ENCODE results near the gene KICS2.
"Not testable (repeated sequence)": the region's sequence is repeated elsewhere in the genome, so short reads cannot be mapped to it uniquely, and the experiment has no call there.

The KICS2 gene

GRCh38 chr12:64222009-64222765 lies at the start of gene KICS2:
TSS of gene KICS2 (minus strand) at chr12:64222296. CDS start at chr12:64222237, 59 bp downstream.
- DNase-seq = peak; percentile 93

DNA sequence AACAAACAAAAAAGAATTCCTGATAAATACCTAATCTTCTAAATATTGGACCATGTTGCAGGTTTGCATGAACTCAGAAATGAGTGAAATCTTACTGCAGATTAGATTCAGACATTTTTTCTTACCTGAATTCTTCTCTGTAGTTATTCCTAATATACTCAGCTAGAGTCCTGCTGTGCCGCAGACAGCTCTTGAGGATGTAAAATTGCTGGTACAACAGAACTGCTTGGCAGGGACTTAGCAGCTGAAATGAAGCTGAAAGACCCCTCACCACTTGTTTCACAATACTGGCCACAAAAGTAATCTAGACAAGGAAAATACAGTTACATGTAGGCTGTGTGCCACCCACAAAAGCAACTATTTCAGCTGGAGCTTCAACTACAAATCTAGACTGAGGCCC lies 48.3 kb upstream of the KICS2 start:
- DNase-seq = no peak

DNA sequence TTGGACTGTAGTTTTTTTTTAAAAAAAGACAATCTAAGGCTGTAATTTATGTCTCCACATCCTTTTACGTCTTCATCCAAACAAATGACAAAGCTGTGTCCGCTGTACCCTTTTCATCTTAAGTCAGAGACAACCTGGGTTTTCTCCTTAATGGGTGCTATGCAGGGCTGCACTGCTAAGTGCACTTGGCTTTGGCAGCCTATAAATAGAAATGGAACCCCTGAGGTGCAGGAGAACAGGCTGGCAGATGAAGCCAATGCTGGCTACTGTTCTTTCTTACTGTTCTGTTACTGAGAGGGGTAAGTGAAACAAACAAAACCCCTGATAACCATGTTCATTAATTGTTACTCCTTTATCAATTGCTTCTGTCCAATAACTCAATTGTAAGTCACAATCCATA lies 47.1 kb upstream of the KICS2 start:
- no peak for DNase-seq

GRCh38 chr12:64268409-64268808 lies 46.3 kb upstream of the KICS2 start:
- DNase-seq = no peak

DNA sequence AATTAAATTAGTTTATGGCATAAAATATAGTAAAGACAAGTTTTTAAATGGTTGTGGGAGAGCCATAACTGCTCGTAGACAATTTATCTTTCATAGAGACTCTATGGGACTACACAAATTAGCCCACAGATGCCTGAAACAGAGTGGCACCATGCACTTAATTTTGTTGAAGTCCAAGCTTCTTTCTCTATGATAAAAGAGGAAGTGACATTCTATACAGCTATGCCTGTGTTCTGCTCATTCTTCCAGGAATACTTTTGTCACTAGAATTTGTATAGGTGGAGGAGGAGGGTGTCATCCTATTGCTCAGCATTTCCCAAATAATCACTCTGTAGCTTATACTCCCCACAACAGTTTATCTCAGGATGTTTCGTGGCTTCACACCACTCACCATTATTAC lies 43.7 kb upstream of the KICS2 start:
- DNase-seq = no peak

GRCh38 chr12:64261813-64262212 lies 39.7 kb upstream of the KICS2 start:
- no peak for DNase-seq

GRCh38 chr12:64258576-64258975 lies 36.5 kb upstream of the KICS2 start:
- DNase-seq = no peak

DNA sequence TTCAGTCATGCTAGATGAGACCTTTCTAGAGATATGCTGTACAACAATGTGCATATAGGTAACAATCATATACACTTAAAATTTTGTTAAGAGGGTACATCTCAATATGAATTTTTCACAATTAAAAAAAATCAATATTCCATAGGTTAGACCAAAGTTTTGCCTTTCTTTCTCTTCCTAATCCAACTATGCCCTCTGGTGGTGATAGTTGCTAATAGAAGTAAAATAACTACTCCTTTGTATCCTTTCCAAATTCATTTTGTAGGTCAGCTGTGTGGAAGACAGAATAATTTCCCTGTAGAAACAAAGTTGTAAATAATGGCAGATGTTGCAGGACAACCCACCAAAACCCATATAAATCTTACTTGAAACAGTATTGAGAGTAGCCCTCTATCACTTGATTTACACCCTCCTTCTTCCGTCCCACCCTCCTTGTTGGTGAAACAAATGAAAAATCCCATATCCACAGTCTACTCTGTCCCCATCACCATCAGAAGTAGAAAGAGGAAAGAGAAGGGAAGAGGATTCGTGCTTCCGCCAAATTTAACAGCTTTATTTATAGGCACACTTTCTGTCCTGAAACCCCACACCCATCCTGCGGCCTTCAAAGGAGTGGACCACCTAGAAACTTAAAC lies 34.2 kb upstream of the KICS2 start:
- DNase-seq = no peak

DNA sequence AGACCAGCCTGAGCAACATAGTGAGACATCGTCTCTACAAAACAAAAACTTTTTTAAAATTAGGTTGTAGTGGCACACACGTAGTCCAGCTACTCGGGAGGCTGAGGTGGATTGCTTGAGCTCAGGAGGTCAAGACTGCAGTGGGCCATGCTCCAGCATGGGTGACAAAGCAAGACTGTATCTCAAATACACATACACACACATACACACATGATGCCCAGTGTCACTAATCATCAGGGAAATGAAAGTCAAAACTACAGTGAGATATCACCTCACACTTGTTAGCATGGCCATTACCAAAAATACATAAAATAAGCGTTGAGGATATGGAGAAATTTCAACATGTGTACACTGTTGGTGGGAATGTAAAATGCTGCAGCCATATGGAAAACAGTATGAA lies 33.2 kb upstream of the KICS2 start:
- DNase-seq = no peak

DNA sequence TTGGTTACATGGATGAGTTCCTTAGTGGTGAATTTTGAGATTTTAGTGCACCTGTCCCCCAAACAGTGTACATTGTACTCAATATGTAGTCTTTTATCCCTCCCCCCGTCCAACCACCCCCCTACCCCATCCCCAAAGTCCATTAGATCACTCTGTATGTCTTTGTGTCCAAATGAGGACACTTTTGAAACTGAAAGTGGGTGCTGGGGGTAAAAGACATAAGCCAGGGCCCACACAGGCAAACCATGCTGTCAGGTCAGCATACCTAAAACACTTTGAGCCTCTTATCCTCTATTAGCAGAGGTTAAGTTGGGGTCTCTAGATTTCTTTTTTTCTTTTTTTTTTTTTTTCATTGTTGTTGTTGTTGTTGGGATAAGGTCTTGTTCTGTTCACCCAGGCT lies 31.3 kb upstream of the KICS2 start:
- DNase-seq = no peak

DNA sequence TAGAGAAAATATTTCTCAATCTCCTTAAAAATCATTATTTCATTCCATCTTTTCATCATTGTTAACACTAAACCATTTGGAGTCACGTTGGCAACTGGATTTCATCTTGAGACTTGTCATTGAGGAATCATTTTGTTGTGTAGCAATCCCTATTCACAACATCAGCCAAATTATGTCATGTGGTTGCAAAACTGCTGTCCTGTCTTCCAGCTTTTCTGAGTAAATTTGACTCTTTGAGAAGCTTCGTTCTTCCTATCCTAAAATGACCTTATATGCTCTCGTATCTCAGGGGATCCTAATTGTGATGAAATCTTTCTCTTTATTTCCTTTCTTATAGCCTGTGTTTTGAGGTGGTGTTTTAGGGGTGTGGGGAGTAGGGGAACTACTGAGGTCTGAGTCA lies 30.6 kb upstream of the KICS2 start:
- DNase-seq = no peak

DNA sequence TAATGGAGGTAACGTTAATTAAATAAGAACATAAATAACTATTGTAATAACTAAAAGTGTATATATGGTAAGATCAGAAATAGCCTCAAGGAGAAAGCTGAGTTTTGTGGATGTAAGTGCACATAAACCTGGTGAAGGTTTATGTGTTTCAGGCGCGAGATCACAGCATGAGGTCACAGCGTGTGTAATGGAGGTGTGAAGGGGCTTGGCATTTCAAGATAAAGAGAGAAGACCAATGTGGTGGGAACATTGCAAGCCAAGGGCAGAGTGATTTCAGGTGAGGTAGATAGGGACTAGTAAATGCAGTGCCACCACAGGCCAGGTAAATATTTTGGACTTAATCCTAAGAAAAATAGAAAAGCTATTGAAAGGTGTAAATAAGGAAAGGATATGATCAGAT lies 21.7 kb upstream of the KICS2 start:
- no peak for DNase-seq

- no peak for DNase-seq
Observed at GRCh38 chr12:64240781-64241180, 18.7 kb upstream of the KICS2 start.

- DNase-seq = no peak
Observed at GRCh38 chr12:64237382-64237781, 15.3 kb upstream of the KICS2 start.

- DNase-seq = no peak
Observed at GRCh38 chr12:64236549-64236948, 14.5 kb upstream of the KICS2 start.

DNA sequence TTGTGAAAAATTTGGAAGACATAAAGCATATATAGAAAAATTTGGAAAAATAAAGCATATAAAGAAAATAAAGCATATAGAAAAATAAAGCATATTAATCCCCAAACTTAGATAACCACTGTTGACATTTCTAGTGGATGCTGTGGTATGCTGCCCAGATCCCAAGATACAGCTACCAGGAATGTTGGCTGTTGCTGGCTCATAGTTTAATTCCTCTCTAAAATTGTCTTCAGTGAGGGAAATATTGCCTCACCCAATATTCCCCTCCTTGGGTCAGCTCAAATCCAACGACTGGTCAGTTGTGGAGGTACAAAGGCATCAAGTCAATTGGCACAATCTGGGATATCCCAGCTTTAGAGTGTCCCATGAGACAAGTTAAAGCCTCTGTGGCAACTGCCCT lies 10.1 kb upstream of the KICS2 start:
- no peak for DNase-seq

DNA sequence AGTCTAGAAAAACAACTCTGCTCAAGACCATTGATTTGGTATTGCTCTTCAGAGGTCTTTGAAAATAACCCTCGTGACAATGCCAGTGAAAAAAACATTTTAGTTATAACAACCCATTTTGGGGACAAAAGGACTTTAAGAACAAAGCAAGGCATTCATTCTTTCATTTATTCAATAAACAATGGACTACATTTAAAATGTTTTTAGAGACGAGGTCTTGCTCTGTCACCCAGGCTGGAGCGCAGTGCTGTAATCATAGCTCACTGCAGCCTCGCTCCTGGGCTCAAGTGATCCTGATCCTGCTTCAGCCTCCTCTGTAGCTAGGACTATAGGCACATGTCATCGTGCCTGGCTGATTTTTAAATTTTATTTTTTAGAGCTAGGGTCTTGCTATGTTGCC lies 7.7 kb upstream of the KICS2 start:
- DNase-seq = no peak

GRCh38 chr12:64229240-64229639 lies 7.1 kb upstream of the KICS2 start:
- DNase-seq = no peak

- no peak for DNase-seq
Observed at GRCh38 chr12:64225626-64226025, 3.5 kb upstream of the KICS2 start.

- peak; percentile 69 for DNase-seq
Observed at GRCh38 chr12:64221651-64222008, 466 bp downstream of the KICS2 start.

DNA sequence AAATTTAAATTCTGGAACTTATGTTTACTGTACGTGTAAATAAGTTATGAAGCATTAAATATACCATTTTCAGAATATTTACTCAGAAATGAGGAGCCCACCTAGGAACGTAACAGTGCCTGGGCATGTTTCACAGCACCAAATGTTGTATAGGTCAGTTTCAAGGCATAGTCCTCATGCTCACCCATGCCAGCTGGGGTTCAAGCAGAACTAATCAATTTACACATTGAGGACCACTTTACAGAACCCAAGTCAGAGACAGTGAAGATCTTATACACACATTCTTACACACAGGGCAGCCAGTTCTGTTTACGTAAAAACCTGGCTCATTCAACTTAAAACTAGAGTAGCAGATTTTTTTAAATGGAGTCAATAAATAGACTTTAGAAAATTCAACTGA lies 2.0 kb downstream of the KICS2 start:
- DNase-seq = no peak

- DNase-seq = no peak
Observed at GRCh38 chr12:64219145-64219544, 3.0 kb downstream of the KICS2 start.

DNA sequence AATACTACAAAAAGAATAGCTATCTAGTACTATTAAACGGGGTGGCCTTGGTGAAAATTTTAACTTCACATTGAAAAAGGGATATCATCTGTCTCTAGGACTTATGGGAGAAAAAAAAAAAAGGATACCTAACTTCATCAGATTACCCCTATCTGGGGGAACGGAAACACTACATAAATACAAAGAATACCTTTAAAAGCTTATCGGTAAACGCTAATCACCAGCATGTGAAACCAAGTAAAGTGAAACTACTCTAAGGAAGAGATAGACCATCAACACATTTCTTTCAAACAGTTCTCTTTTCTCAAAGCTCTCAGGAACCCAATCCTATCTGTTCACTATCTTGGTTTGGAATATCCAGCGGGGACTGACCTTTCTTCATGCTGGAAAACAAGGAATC lies 3.5 kb downstream of the KICS2 start:
- DNase-seq = no peak

DNA sequence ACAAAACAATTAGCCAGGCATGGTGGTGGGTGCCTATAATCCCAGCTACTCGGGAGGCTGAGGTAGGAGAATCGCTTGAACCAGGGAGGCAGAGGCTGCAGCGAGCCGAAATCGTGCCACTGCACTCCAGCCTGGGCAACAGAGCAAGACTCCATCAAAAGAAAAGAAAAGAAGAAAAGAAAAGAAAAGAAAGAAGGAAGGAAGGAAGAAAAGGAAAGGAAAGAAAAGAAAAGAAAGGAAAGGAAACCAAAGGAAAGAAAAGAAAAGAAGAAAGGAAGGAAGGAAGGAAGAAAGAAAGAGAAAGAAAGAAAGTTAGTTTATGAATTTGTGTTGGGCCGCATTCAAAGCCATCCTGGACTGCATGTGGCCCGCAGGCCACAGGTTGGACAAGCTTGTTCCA lies 4.5 kb downstream of the KICS2 start:
- not testable (repeated sequence) for DNase-seq

DNA sequence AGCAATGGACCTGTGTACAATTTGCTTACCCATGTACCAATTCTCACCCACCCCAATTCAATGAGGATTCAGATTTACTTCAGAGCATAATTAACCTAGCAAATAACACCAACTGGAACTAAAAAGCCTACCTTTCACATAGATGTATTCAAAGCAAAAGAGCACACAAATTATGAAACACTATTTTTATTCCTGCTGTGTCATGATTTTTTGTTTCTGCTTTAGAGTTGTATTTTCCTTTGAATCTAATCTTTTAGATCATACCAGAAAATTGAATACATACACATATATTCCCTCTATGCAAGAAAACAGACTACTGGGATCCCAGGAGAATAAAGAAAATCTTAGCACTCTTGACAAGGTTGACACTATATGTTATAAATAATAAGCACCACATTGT lies 5.9 kb downstream of the KICS2 start:
- DNase-seq = no peak

Measured in CD4-positive, alpha-beta T cell treated with Interleukin-6 for 4 hours (primary cell).